ENCODE results near the gene PSMA6. TPM values are rescaled to one million over a fixed set of nuclear protein-coding genes. Genes with fewer than 3 reads are reported as not detected.

Gene PSMA6
- total and polyA plus RNA-seq, 2 of the 8 experiments (the other 6 are each of a cell fraction or from before 2014, with no cell fraction given), result 180 to 238 TPM

GRCh38 chr14:35297706-35298105, 5.5 kb downstream of the PSMA6 start:
- H3K14ac ChIP-seq (ENCODE audit: insufficient read length), result no peak overlapping the region
- POLR2A ChIA-PET (ENCODE audit: partially characterized antibody), result no interaction called here
- no peak overlapping the region for H2AFZ ChIP-seq (ENCODE audit: low read length)
- H3K36me3 ChIP-seq (ENCODE audit: control insufficient read depth in 2 of 4, insufficient read depth in 4 of 4, low read length in 3 of 4), result peaks cover 0 to 5% (median 0%) of the 10 kb centered on the region in 4 experiments; a peak in 1 of 8 replicates
- DNase-seq (ENCODE audit: low read depth in 1 of 2, low spot score in 2 of 2) (no peak), FAIRE-seq (no peak)
- H4K20me1 ChIP-seq (replicated peaks in 1 of 2; ENCODE audit: control insufficient read depth in 1 of 2, insufficient read depth in 2 of 2, low read length in 2 of 2), result peaks cover 0 to 2% of the 10 kb centered on the region in 2 experiments
- H3K4ac ChIP-seq (replicated peaks; ENCODE audit: insufficient read length, low read depth, low read length), result no peak overlapping the region
- no peak overlapping the region for H2BK120ac ChIP-seq (replicated peaks; ENCODE audit: low read depth, low read length)
- H3K4me2 ChIP-seq (ENCODE audit: insufficient read depth in 1 of 2, low read depth in 2 of 2, low read length in 2 of 2), result no peak overlapping the region
- no peak overlapping the region for H4K5ac ChIP-seq (ENCODE audit: insufficient read length, low read depth, low read length)
- no peak overlapping the region for H2BK5ac ChIP-seq (ENCODE audit: low read depth, low read length)
- no peak overlapping the region for H2BK12ac ChIP-seq (ENCODE audit: low read depth, low read length)
- H3K79me1 ChIP-seq (ENCODE audit: low read depth, low read length), result no peaks in the 10 kb centered on the region; the same call in 1 of the 2 replicates
- H3K56ac ChIP-seq (replicated peaks; ENCODE audit: insufficient read length, low read depth, low read length), result no peak overlapping the region
- H4K91ac ChIP-seq (replicated peaks; ENCODE audit: insufficient read length, low read length), result no peak overlapping the region
- H3K27ac ChIP-seq (ENCODE audit: low read depth, low read length), result no peak overlapping the region
- WGBS, 2 experiments (ENCODE audit: extremely low coverage in 1 of 2, insufficient coverage in 1 of 2, insufficient read length in 1 of 2, insufficient replicate concordance in 2 of 2, low coverage in 1 of 2, low lambda C conversion rate in 2 of 2, missing lambda C conversion rate in 1 of 2), result 84% methylated on average over 3 of the region's 3 CpGs; no CpG with 5 or more reads in 1 of the 2 experiments
- H3K18ac ChIP-seq (ENCODE audit: extremely low read depth, low read length), result no peak overlapping the region
- no peaks in the 10 kb centered on the region for H3K4me1 ChIP-seq (replicated peaks in 1 of 4; ENCODE audit: control insufficient read depth in 3 of 4, insufficient read depth in 4 of 4, low read length in 3 of 4)
- H3K23me2 ChIP-seq (ENCODE audit: low read depth, low read length), result peaks cover 3% of the 10 kb centered on the region
- H2AK5ac ChIP-seq (ENCODE audit: low read depth, low read length), result no peak overlapping the region
- TF ChIP-seq RNF2 (IDR thresholded peaks at IDR 0.05; ENCODE audit: borderline replicate concordance, low read depth, low read length, missing control alignments, poor library complexity, severe bottlenecking), result no peak
- TF ChIP-seq JUN (IDR thresholded peaks at IDR 0.05; ENCODE audit: low read depth, low read length), result no peak
- TF ChIP-seq CEBPB (IDR thresholded peaks at IDR 0.05; ENCODE audit: low read depth, low read length), result no peak
- H3K9ac ChIP-seq (replicated peaks in 1 of 4; ENCODE audit: extremely low read depth in 1 of 4, low read depth in 3 of 4, low read length in 3 of 4), result no peak overlapping the region
- CTCF ChIA-PET (ENCODE audit: partially characterized antibody), result interaction anchor here (0.9 to 1.7 kb wide), 2 partner anchors 83 to 153 kb away, joined by 3 to 5 read pairs; no protein-coding TSS in a partner anchor
- H3K79me2 ChIP-seq (ENCODE audit: control insufficient read depth in 1 of 2, insufficient read depth in 2 of 2, low read length in 2 of 2), result peaks cover 35 to 98% of the 10 kb centered on the region in 2 experiments
- H3K9me3 ChIP-seq (ENCODE audit: insufficient read depth in 2 of 2, low read depth in 1 of 2, low read length in 1 of 2), result no peaks in the 10 kb centered on the region
- H2BK20ac ChIP-seq (ENCODE audit: low read length), result no peak overlapping the region
- H2BK15ac ChIP-seq (ENCODE audit: low read length), result no peak overlapping the region
- no peak overlapping the region for H3K23ac ChIP-seq (ENCODE audit: insufficient read length)
- H3K27me3 ChIP-seq (replicated peaks in 1 of 4; ENCODE audit: control insufficient read depth in 3 of 4, extremely low read depth in 1 of 4, insufficient read depth in 3 of 4, low read length in 3 of 4), result no peaks in the 10 kb centered on the region
- H4K8ac ChIP-seq (ENCODE audit: extremely low read depth, insufficient read depth, low read length), result no peak overlapping the region
- no peak overlapping the region for H3K4me3 ChIP-seq (ENCODE audit: extremely low read depth in 1 of 4, insufficient read depth in 2 of 4, low read depth in 3 of 4, low read length in 4 of 4)
